ENCODE results near the gene TBX18.

DNA sequence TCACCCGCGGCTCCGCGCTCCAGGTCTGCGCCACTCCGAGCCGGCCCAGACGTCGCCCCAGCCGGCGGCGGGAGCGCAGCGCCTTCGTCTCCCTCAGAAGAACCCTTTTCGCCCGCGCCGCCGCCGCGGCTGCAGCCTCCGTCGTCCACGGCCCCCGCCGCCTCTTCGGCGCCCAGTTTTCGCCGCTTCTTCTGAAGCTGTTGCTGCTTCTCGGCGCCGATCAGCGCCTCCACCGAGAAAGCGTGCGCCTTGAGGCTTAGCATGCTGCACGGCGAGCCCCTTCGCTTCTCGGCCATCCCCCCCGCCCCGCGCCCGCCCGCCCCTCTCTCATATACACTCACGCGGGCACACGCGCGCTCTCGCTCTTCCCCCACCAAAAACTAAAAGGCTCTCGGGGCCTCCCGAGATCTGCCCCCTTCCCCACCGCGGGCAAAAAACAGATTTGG lies 489 bp downstream of the TBX18 start:
- TF ChIP-seq MYC (IDR thresholded peaks at IDR 0.05; ENCODE audit: low read depth, low read length) (no peak), MYC (CRISPR knock-in tag; IDR thresholded peaks at IDR 0.05; ENCODE audit: borderline replicate concordance, low read depth) (no peak), ZNF124 (CRISPR knock-in tag; IDR thresholded peaks at IDR 0.05) (no peak), ZNF24 (IDR thresholded peaks at IDR 0.05) (no peak), SIN3A (IDR thresholded peaks at IDR 0.05; ENCODE audit: borderline replicate concordance in 2 of 2, control insufficient read depth in 1 of 2, low read depth in 2 of 2, low read length in 2 of 2) (no peak; a peak in 1 of 4 replicates)
